GM06990 (cell line): ENCODE measurements around the gene CD34.

Source experiments
- DNase-seq: peaks from one replicate; pipeline ENCODE4 v3.0.0-alpha.2; 2011; ENCODE audit not compliant: insufficient read length; ENCODE audit errors: extremely low read depth
- H3K27me3 ChIP-seq: replicated peaks from 2 replicates; pipeline ENCODE4 v1.6.0; 2011; ENCODE audit warnings: low read length; ENCODE audit not compliant: control insufficient read depth, insufficient read depth
- H3K36me3 ChIP-seq: 2 replicates; pipeline ENCODE4 v1.5.1; 2011; ENCODE audit warnings: low read length; ENCODE audit not compliant: control insufficient read depth, insufficient read depth
- H3K4me3 ChIP-seq: replicated peaks from 2 replicates; pipeline ENCODE4 v1.5.1; 2011; ENCODE audit warnings: low read depth, mild to moderate bottlenecking, control low read depth, low read length
- CTCF ChIP-seq: IDR thresholded peaks from 2 replicates; pipeline ENCODE4 v1.5.1; 2011; ENCODE audit warnings: low read length, control low read depth, mild to moderate bottlenecking, inconsistent platforms; ENCODE audit not compliant: insufficient read depth, poor library complexity, severe bottlenecking

Gene CD34

GRCh38 chr1:207903053-207903452, 7.9 kb downstream of the CD34 start:
- Histone ChIP-seq H3K36me3 (no peaks in the 10 kb centered on the region), H3K27me3 (no peaks in the 10 kb centered on the region; the same call in none of the 2 replicates), H3K4me3 (no peak overlapping the region)
- DNase-seq, result no peak
- TF ChIP-seq CTCF, result no peak

GRCh38 chr1:207902566-207902965, 8.4 kb downstream of the CD34 start:
- Histone ChIP-seq H3K4me3 (no peak overlapping the region), H3K36me3 (no peaks in the 10 kb centered on the region), H3K27me3 (no peaks in the 10 kb centered on the region; the same call in none of the 2 replicates)
- no peak for TF ChIP-seq CTCF
- no peak for DNase-seq

GRCh38 chr1:207901041-207901653, 9.8 kb downstream of the CD34 start:
- no peak for DNase-seq
- no peaks in the 10 kb centered on the region for H3K36me3 ChIP-seq
- TF ChIP-seq CTCF, result no peak

GRCh38 chr1:207898836-207899235, 12.1 kb downstream of the CD34 start:
- Histone ChIP-seq H3K27me3 (peaks cover 2% of the 10 kb centered on the region; the same call in 1 of the 2 replicates), H3K36me3 (no peaks in the 10 kb centered on the region), H3K4me3 (no peak overlapping the region)
- no peak for DNase-seq
- TF ChIP-seq CTCF, result no peak

More at GRCh38 chr1:207901041-207901653, 9.8 kb downstream of the CD34 start:
- Histone ChIP-seq H3K4me3 (no peak overlapping the region), H3K27me3 (no peaks in the 10 kb centered on the region; the same call in 1 of the 2 replicates)

- DNase-seq, result no peak
- no peak for TF ChIP-seq CTCF
- H3K27me3 ChIP-seq, result peaks cover 2% of the 10 kb centered on the region; the same call in 1 of the 2 replicates
- no peaks in the 10 kb centered on the region for H3K36me3 ChIP-seq
- H3K4me3 ChIP-seq, result no peak overlapping the region
Measured at GRCh38 chr1:207898260-207898659, 12.7 kb downstream of the CD34 start.
